Measurements from ENCODE around the gene SARDH. TPM values are rescaled to one million over a fixed set of nuclear protein-coding genes. Genes with fewer than 3 reads are reported as not detected.

SARDH gene
- total and polyA plus RNA-seq, 7 donors, result 0.49 to 3.0 (median 1.9) TPM; not detected in 1

- Histone ChIP-seq H3K27me3 (peaks cover 0 to 75% (median 43%) of the 10 kb centered on the region in 3 donors), H3K9me3 (no peaks in the 10 kb centered on the region), H3K36me3 (no peaks in the 10 kb centered on the region), H3K27ac (no peak overlapping the region), H3K4me3 (no peak overlapping the region), H3K4me1 (peaks cover 0 to 4% (median 0%) of the 10 kb centered on the region in 4 donors)
- 77 to 83% methylated on average over 13 of the region's 13 CpGs for WGBS, 2 donors
- TF ChIP-seq EP300 (IDR thresholded peaks at IDR 0.05) (no peak), CTCF (IDR thresholded peaks at IDR 0.05) (no peak), POLR2AphosphoS5 (IDR thresholded peaks at IDR 0.05) (no peak), POLR2A (IDR thresholded peaks at IDR 0.05) (no peak)
- no peak for DNase-seq
- intact Hi-C loops (cut with DNase I), result no loop called here
These were observed 121.3 kb downstream of the SARDH start for GRCh38 chr9:133616643-133617405.

- Histone ChIP-seq H3K36me3 (no peaks in the 10 kb centered on the region), H3K9me3 (no peaks in the 10 kb centered on the region), H3K27me3 (peaks cover 4 to 87% (median 48%) of the 10 kb centered on the region in 3 donors), H3K4me3 (no peak overlapping the region), H3K4me1 (peaks cover 0 to 4% (median 0%) of the 10 kb centered on the region in 4 donors), H3K27ac (no peak overlapping the region)
- no peak for TF ChIP-seq CTCF (IDR thresholded peaks at IDR 0.05)
- no peak for DNase-seq
- WGBS, 2 donors, result 68 to 76% methylated on average over 13 of the region's 13 CpGs
- intact Hi-C loops (cut with DNase I), result no loop called here
These were observed 122.5 kb downstream of the SARDH start for GRCh38 chr9:133615606-133616188.

GRCh38 chr9:133615186-133615585 is 123.0 kb downstream of the SARDH start:
- H3K36me3 ChIP-seq, result no peaks in the 10 kb centered on the region
- intact Hi-C loops (cut with DNase I), result no loop called here
- H3K27me3 ChIP-seq, result peaks cover 4 to 92% (median 54%) of the 10 kb centered on the region in 3 donors
- WGBS, 2 donors, result 37 to 48% methylated on average over 16 of the region's 16 CpGs
- H3K4me1 ChIP-seq, result peaks cover 0 to 4% (median 0%) of the 10 kb centered on the region in 4 donors
- DNase-seq, result no peak
- TF ChIP-seq EP300 (IDR thresholded peaks at IDR 0.05), result no peak
- TF ChIP-seq POLR2AphosphoS5 (IDR thresholded peaks at IDR 0.05), result no peak
- TF ChIP-seq CTCF (IDR thresholded peaks at IDR 0.05), result no peak
- TF ChIP-seq POLR2A (IDR thresholded peaks at IDR 0.05), result no peak
- no peak overlapping the region for H3K4me3 ChIP-seq
- no peak overlapping the region for H3K27ac ChIP-seq
- no peaks in the 10 kb centered on the region for H3K9me3 ChIP-seq

- TF ChIP-seq EP300 (IDR thresholded peaks at IDR 0.05), result no peak
- intact Hi-C loops (cut with DNase I), result no loop called here
- no peaks in the 10 kb centered on the region for H3K4me1 ChIP-seq
- H3K27ac ChIP-seq, result no peak overlapping the region
- whole genome bisulfite sequencing, 2 donors, result 50 to 61% methylated on average over 5 of the region's 5 CpGs
- no peaks in the 10 kb centered on the region for H3K9me3 ChIP-seq
- DNase-seq, result no peak
- H3K36me3 ChIP-seq, result no peaks in the 10 kb centered on the region
- H3K27me3 ChIP-seq, result peaks cover 4 to 97% (median 56%) of the 10 kb centered on the region in 3 donors
- no peak overlapping the region for H3K4me3 ChIP-seq
These were observed 123.5 kb downstream of the SARDH start for GRCh38 chr9:133614678-133615077.

- no peak for DNase-seq
- Histone ChIP-seq H3K27ac (no peak overlapping the region), H3K27me3 (peaks cover 5 to 95% (median 63%) of the 10 kb centered on the region in 3 donors), H3K9me3 (no peaks in the 10 kb centered on the region), H3K4me3 (no peak overlapping the region), H3K36me3 (no peaks in the 10 kb centered on the region), H3K4me1 (peaks cover 0 to 1% (median under 1%) of the 10 kb centered on the region in 4 donors)
- TF ChIP-seq CTCF (IDR thresholded peaks at IDR 0.05) (no peak), POLR2A (IDR thresholded peaks at IDR 0.05) (no peak), EP300 (IDR thresholded peaks at IDR 0.05) (no peak), POLR2AphosphoS5 (IDR thresholded peaks at IDR 0.05) (no peak)
- 67 to 77% methylated on average over 10 of the region's 10 CpGs for WGBS, 2 donors
- intact Hi-C loops (cut with DNase I), result no loop called here
These were observed 124.1 kb downstream of the SARDH start for GRCh38 chr9:133614056-133614455.
